SK-N-SH treated with all-trans-retinoic acid at 6 μM for 48 hours (cell line): ENCODE measurements around the gene TMEM141.
"Not testable (repeated sequence)": the region's sequence is repeated elsewhere in the genome, so short reads cannot be mapped to it uniquely, and the experiment has no call there.

Source experiments
- ATAC-seq: fragments of 200-7000 bp; cut with Tn5 transposase; 3 replicates; pipeline ENCODE4 v1.9.1; 2020; ENCODE audit warnings: mild to moderate bottlenecking, moderate library complexity
- ARNTL ChIP-seq: fragments of 450-650 bp; formaldehyde crosslinking; IDR thresholded peaks from 2 replicates; pipeline ENCODE4 v1.5.0; 2020; ENCODE audit warnings: low read depth, mild to moderate bottlenecking, moderate library complexity, borderline replicate concordance
- BACH2 ChIP-seq: fragments of 250-450 bp; sonication (Bioruptor Pico); IDR thresholded peaks from 2 replicates; pipeline ENCODE4 v1.9.0; 2021; ENCODE audit warnings: mild to moderate bottlenecking, borderline replicate concordance
- ESRRG ChIP-seq: fragments of 250-450 bp; sonication (Bioruptor Pico); IDR thresholded peaks from 2 replicates; pipeline ENCODE4 v1.6.1; 2021; ENCODE audit warnings: mild to moderate bottlenecking
- GLIS3 ChIP-seq: fragments of 250-450 bp; sonication (Bioruptor Pico); IDR thresholded peaks from 2 replicates; pipeline ENCODE4 v1.5.0; 2020; ENCODE audit warnings: mild to moderate bottlenecking, moderate library complexity
- ISL1 ChIP-seq: fragments of 250-450 bp; sonication (Bioruptor Pico); IDR thresholded peaks from 2 replicates; pipeline ENCODE4 v2.1.2; 2022; ENCODE audit warnings: mild to moderate bottlenecking, moderate library complexity
- OSR1 ChIP-seq: fragments of 250-450 bp; sonication (Bioruptor Pico); IDR thresholded peaks from 2 replicates; pipeline ENCODE4 v1.8.0; 2022; ENCODE audit warnings: moderate library complexity, mild to moderate bottlenecking, inconsistent platforms
- PATZ1 ChIP-seq: fragments of 250-450 bp; sonication (Bioruptor Pico); IDR thresholded peaks from 2 replicates; pipeline ENCODE4 v1.8.0; 2020; ENCODE audit warnings: mild to moderate bottlenecking, moderate library complexity, borderline replicate concordance
- PPARA ChIP-seq: fragments of 250-450 bp; sonication (Bioruptor Pico); IDR thresholded peaks from 2 replicates; pipeline ENCODE4 v1.5.0; 2020; ENCODE audit warnings: mild to moderate bottlenecking, borderline replicate concordance
- TCF4 ChIP-seq: fragments of 250-450 bp; sonication (Bioruptor Pico); IDR thresholded peaks from 2 replicates; pipeline ENCODE4 v1.8.0; 2021; ENCODE audit warnings: mild to moderate bottlenecking, moderate library complexity, borderline replicate concordance
- TSHZ2 ChIP-seq: fragments of 250-450 bp; sonication (Bioruptor Pico); IDR thresholded peaks from 2 replicates; pipeline ENCODE4 v1.5.0; 2020; ENCODE audit warnings: mild to moderate bottlenecking, moderate library complexity
- ZFP3 ChIP-seq: fragments of 250-450 bp; sonication (Bioruptor Pico); IDR thresholded peaks from 2 replicates; pipeline ENCODE4 v1.5.0; 2020; ENCODE audit warnings: mild to moderate bottlenecking, moderate library complexity
- ZFP30 ChIP-seq: fragments of 450-650 bp; formaldehyde crosslinking; IDR thresholded peaks from 2 replicates; pipeline ENCODE4 v1.5.0; 2022; ENCODE audit warnings: mild to moderate bottlenecking, moderate library complexity
- ZNF565 ChIP-seq: fragments of 450-650 bp; formaldehyde crosslinking; conservative IDR thresholded peaks from 2 replicates; pipeline ENCODE4 v1.5.0; 2020; ENCODE audit warnings: low read depth, mild to moderate bottlenecking, moderate library complexity
- ZNF70 ChIP-seq: fragments of 450-650 bp; formaldehyde crosslinking; IDR thresholded peaks from 2 replicates; pipeline ENCODE4 v1.5.0; 2020; ENCODE audit warnings: mild to moderate bottlenecking, moderate library complexity
- ZNF8 ChIP-seq: fragments of 450-650 bp; formaldehyde crosslinking; IDR thresholded peaks from 2 replicates; pipeline ENCODE4 v1.5.0; 2020; ENCODE audit warnings: mild to moderate bottlenecking, moderate library complexity
- TF ChIP-seq, protein P1 (sequence below): fragments of 250-450 bp; sonication (Bioruptor Pico); IDR thresholded peaks from 2 replicates; pipeline ENCODE4 v1.5.1; 2021; ENCODE audit warnings: mild to moderate bottlenecking, moderate library complexity
- TF ChIP-seq, protein P2 (sequence below): fragments of 250-450 bp; sonication (Bioruptor Pico); IDR thresholded peaks from 2 replicates; pipeline ENCODE4 v1.5.1; 2020; ENCODE audit warnings: low read depth, mild to moderate bottlenecking, moderate library complexity
- TF ChIP-seq, protein P3 (sequence below): fragments of 250-450 bp; sonication (Bioruptor Pico); IDR thresholded peaks from 2 replicates; pipeline ENCODE4 v1.8.0; 2021; ENCODE audit warnings: low read depth, mild to moderate bottlenecking, moderate library complexity, borderline replicate concordance

TMEM141 gene

DNA sequence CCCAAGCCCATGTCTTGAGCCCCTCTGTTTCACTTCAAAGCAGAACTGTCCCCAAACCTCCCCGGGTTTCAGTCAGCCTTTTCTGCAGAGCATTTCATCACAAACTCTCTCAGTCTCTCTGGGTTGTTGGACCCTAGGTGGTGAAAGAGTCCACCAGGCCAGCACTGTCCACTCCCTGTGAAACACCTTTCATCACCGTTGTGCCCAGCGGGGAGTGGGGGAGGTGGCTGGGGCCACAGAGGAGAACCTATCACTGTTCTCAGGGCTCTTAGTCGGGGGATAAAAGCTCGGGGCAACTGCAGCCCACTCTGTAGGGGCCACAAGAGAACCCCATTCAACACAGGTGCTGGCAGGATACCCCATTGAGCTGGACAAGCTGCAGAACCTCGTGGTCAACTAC is 11.2 kb downstream of the TMEM141 start:
- no peak for ATAC-seq
- TF ChIP-seq GLIS3 (CRISPR knock-in tag): no peak
- no peak for TF ChIP-seq ZNF8 (CRISPR knock-in tag)
- no peak for TF ChIP-seq ARNTL (CRISPR knock-in tag)
- no peak for TF ChIP-seq ZFP30
- TF ChIP-seq ESRRG (CRISPR knock-in tag): no peak
- TF ChIP-seq ZNF70 (CRISPR knock-in tag): no peak
- TF ChIP-seq, protein P1, sequence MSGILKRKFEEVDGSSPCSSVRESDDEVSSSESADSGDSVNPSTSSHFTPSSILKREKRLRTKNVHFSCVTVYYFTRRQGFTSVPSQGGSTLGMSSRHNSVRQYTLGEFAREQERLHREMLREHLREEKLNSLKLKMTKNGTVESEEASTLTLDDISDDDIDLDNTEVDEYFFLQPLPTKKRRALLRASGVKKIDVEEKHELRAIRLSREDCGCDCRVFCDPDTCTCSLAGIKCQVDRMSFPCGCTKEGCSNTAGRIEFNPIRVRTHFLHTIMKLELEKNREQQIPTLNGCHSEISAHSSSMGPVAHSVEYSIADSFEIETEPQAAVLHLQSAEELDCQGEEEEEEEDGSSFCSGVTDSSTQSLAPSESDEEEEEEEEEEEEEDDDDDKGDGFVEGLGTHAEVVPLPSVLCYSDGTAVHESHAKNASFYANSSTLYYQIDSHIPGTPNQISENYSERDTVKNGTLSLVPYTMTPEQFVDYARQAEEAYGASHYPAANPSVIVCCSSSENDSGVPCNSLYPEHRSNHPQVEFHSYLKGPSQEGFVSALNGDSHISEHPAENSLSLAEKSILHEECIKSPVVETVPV (CRISPR knock-in tag): no peak
- TF ChIP-seq PPARA (CRISPR knock-in tag): no peak
- no peak for TF ChIP-seq ZNF565 (CRISPR knock-in tag)
- no peak for TF ChIP-seq OSR1 (CRISPR knock-in tag)
- TF ChIP-seq, protein P2, sequence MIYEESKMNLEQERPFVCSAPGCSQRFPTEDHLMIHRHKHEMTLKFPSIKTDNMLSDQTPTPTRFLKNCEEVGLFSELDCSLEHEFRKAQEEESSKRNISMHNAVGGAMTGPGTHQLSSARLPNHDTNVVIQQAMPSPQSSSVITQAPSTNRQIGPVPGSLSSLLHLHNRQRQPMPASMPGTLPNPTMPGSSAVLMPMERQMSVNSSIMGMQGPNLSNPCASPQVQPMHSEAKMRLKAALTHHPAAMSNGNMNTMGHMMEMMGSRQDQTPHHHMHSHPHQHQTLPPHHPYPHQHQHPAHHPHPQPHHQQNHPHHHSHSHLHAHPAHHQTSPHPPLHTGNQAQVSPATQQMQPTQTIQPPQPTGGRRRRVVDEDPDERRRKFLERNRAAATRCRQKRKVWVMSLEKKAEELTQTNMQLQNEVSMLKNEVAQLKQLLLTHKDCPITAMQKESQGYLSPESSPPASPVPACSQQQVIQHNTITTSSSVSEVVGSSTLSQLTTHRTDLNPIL (CRISPR knock-in tag): no peak
- TF ChIP-seq PATZ1 (CRISPR knock-in tag): no peak
- TF ChIP-seq ZFP3 (CRISPR knock-in tag): no peak
- TF ChIP-seq, protein P3, sequence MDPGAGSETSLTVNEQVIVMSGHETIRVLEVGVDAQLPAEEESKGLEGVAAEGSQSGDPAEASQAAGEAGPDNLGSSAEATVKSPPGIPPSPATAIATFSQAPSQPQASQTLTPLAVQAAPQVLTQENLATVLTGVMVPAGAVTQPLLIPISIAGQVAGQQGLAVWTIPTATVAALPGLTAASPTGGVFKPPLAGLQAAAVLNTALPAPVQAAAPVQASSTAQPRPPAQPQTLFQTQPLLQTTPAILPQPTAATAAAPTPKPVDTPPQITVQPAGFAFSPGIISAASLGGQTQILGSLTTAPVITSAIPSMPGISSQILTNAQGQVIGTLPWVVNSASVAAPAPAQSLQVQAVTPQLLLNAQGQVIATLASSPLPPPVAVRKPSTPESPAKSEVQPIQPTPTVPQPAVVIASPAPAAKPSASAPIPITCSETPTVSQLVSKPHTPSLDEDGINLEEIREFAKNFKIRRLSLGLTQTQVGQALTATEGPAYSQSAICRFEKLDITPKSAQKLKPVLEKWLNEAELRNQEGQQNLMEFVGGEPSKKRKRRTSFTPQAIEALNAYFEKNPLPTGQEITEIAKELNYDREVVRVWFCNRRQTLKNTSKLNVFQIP (CRISPR knock-in tag): no peak
- TF ChIP-seq ISL1 (CRISPR knock-in tag): no peak
- no peak for TF ChIP-seq BACH2

GRCh38 chr9:136803009-136803550 is 11.9 kb downstream of the TMEM141 start:
- ATAC-seq: not testable (repeated sequence)

DNA sequence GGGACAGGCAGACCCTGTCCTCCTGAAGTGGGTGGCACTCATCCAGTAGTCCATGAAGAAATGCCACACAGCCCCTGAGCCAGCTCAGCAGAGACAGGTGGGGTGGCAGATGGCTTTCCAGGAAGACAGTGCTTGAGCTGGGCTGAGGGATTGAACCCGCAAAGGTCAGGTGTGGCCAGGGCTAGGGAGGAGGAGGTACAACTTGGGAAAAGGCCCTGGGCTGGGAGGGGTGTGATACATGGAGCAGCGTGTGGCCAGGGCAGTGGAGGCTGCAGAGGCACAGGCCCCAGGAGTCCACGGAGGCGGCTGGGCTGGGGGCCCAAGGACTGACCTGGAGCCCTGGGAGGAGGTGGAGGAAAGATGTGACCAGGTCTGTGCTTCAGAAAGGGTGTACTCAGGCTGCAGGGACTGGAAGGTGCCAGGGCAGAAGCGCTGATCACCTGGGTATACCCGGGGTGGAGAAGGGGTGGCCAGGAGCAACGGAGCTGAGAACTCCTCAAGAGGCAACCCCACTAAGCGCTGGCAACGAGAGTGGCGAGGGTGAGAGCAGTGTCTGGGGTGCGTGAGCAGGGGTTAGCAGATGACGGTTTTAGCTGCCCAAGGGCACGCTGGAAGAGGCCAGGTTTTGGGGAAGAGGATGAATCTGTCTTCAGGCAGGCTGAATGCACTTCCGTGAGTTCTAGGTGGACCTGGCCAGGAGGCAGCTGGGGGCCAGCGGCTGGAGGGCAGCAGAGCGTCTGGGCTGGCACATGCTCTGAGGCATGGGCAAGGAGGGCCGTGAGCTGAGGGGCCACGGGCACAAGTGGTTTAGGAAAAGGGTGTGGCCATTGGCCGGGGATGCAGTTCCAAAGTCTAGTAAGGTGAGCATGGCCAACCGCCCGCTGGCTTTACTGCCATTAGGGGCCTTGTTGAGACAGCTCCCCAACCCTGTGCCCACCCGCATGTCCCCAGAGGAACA is 12.7 kb downstream of the TMEM141 start:
- no peak for TF ChIP-seq ZFP30
- TF ChIP-seq, protein P2 (CRISPR knock-in tag): no peak
- TF ChIP-seq TCF4 (CRISPR knock-in tag): no peak
- TF ChIP-seq TSHZ2: no peak
- ATAC-seq: no peak
